Measurements from ENCODE around the gene SDK2. TPM values are rescaled to one million over a fixed set of nuclear protein-coding genes. Genes with fewer than 3 reads are reported as not detected.
"Not testable (repeated sequence)": the region's sequence is repeated elsewhere in the genome, so short reads cannot be mapped to it uniquely, and the experiment has no call there.

The SDK2 gene
- total RNA-seq, 1 donor from 2014 or later: 12.3 TPM

DNA sequence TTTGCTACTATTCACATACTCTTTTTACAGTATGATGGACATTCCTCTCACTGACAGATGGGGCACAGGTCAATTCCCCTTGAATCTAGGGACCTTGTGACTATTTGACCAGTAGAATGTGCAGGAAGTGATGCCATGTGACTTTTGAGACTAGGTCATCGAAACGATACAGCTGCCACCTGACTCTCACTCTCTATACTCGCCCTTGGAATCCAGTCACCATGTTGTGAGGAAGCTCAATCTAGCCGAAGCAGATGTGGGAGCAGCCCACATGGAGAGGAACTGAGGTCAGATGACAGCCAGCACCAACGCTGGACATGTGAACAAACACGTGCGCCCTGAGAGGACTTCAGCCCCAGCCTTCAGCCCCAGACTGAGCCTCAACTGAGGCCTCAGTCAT, 184.3 kb downstream of the SDK2 start:
- Mint-ChIP-seq H3K27me3 (ENCODE audit: unreplicated experiment) (peaks cover 3% of the 10 kb centered on the region), H3K4me1 (ENCODE audit: low read depth, unreplicated experiment) (peaks cover 6% of the 10 kb centered on the region), H3K9me3 (ENCODE audit: unreplicated experiment) (peaks cover 3% of the 10 kb centered on the region)

DNA sequence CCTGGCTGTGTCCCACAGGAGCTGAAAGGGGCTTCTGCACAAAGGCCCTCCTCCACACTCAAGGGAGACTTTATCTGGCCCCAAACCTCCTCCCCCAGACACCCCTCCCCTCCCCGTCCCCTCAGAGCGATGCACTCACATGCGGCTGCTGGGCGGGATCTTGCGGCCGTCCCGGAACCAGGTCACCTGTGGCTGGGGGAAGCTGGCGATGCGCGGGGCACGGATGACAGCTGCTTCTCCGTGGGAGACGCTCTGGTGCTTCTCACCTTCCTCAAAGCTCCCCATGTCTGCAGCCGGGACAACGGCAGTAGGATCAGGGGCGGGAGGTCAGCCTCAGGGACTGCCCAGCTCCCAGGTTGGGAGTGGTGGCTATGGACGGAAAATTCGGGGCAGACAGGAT, 188.5 kb downstream of the SDK2 start:
- Mint-ChIP-seq H3K27ac (ENCODE audit: unreplicated experiment) (no peak overlapping the region), H3K9me3 (ENCODE audit: unreplicated experiment) (peaks cover 6% of the 10 kb centered on the region), H3K27me3 (ENCODE audit: unreplicated experiment) (peaks cover 6% of the 10 kb centered on the region), H3K4me1 (ENCODE audit: low read depth, unreplicated experiment) (peaks cover 5% of the 10 kb centered on the region), H3K4me3 (ENCODE audit: unreplicated experiment) (no peak overlapping the region), H3K36me3 (ENCODE audit: unreplicated experiment) (peaks cover 11% of the 10 kb centered on the region)
- no peak for DNase-seq
- TF ChIP-seq, protein P1, sequence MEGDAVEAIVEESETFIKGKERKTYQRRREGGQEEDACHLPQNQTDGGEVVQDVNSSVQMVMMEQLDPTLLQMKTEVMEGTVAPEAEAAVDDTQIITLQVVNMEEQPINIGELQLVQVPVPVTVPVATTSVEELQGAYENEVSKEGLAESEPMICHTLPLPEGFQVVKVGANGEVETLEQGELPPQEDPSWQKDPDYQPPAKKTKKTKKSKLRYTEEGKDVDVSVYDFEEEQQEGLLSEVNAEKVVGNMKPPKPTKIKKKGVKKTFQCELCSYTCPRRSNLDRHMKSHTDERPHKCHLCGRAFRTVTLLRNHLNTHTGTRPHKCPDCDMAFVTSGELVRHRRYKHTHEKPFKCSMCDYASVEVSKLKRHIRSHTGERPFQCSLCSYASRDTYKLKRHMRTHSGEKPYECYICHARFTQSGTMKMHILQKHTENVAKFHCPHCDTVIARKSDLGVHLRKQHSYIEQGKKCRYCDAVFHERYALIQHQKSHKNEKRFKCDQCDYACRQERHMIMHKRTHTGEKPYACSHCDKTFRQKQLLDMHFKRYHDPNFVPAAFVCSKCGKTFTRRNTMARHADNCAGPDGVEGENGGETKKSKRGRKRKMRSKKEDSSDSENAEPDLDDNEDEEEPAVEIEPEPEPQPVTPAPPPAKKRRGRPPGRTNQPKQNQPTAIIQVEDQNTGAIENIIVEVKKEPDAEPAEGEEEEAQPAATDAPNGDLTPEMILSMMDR (IDR thresholded peaks at IDR 0.05; ENCODE audit: partially characterized antibody, unreplicated experiment): no peak

More for the DNA sequence above, 184.3 kb downstream of the SDK2 start:
- H3K4me3 Mint-ChIP-seq (ENCODE audit: unreplicated experiment): no peak overlapping the region
- H3K36me3 Mint-ChIP-seq (ENCODE audit: unreplicated experiment): no peaks in the 10 kb centered on the region
- TF ChIP-seq, protein P1 (IDR thresholded peaks at IDR 0.05; ENCODE audit: partially characterized antibody, unreplicated experiment): no peak
- no peak for DNase-seq
- no peak overlapping the region for H3K27ac Mint-ChIP-seq (ENCODE audit: unreplicated experiment)

DNA sequence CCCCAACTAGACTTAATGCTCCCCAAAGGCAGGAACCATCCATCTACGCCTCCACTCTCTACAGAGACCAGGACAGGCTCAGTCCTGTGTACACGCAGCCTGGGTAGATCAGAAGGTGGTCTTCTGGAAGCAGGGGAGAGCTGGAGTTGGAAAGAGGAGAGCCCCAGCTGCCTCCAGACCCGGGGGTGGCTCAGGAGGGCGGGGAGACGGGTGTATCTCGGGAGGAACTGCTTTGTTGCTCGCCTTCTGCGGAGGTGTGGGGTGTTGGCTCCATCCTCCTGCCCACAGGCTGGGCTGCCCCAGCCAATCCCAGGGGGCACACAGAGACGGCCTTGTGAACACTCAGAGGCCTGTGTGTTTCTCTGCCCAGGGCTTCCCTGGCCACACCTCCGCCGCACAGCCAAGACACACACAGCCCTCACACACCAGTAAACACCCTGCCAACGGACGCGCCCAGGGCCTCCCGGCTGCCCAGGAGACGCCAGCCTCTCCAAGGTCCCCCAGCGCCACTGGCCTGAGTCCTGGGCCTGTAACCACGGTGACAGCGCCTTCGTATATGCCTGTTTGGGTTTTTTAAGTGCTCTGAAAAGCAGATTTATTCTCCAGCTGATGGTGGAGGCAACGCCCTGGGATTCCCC, 189.1 kb downstream of the SDK2 start:
- Mint-ChIP-seq H3K27me3 (ENCODE audit: unreplicated experiment) (peaks cover 6% of the 10 kb centered on the region), H3K36me3 (ENCODE audit: unreplicated experiment) (peaks cover 11% of the 10 kb centered on the region)
- DNase-seq: peak; percentile 42

GRCh38 chr17:73453494-73453893, 190.8 kb downstream of the SDK2 start:
- not testable (repeated sequence) for H3K27me3 Mint-ChIP-seq (ENCODE audit: unreplicated experiment); DNase-seq; H3K4me3 Mint-ChIP-seq (ENCODE audit: unreplicated experiment); H3K9me3 Mint-ChIP-seq (ENCODE audit: unreplicated experiment); H3K4me1 Mint-ChIP-seq (ENCODE audit: low read depth, unreplicated experiment); H3K27ac Mint-ChIP-seq (ENCODE audit: unreplicated experiment)
- H3K36me3 Mint-ChIP-seq (ENCODE audit: unreplicated experiment): peaks cover 11% of the 10 kb centered on the region

More for the DNA sequence above, 189.1 kb downstream of the SDK2 start:
- peaks cover 5% of the 10 kb centered on the region for H3K4me1 Mint-ChIP-seq (ENCODE audit: low read depth, unreplicated experiment)
- H3K27ac Mint-ChIP-seq (ENCODE audit: unreplicated experiment): no peak overlapping the region
- H3K9me3 Mint-ChIP-seq (ENCODE audit: unreplicated experiment): peaks cover 6% of the 10 kb centered on the region
- H3K4me3 Mint-ChIP-seq (ENCODE audit: unreplicated experiment): no peak overlapping the region
- TF ChIP-seq, protein P1 (IDR thresholded peaks at IDR 0.05; ENCODE audit: partially characterized antibody, unreplicated experiment): no peak

- TF ChIP-seq, protein P1 (IDR thresholded peaks at IDR 0.05; ENCODE audit: partially characterized antibody, unreplicated experiment): no peak
- no peak for DNase-seq
- H3K27me3 Mint-ChIP-seq (ENCODE audit: unreplicated experiment): peaks cover 6% of the 10 kb centered on the region
- H3K27ac Mint-ChIP-seq (ENCODE audit: unreplicated experiment): no peak overlapping the region
- peaks cover 3% of the 10 kb centered on the region for H3K9me3 Mint-ChIP-seq (ENCODE audit: unreplicated experiment)
- peaks cover 5% of the 10 kb centered on the region for H3K4me1 Mint-ChIP-seq (ENCODE audit: low read depth, unreplicated experiment)
- no peak overlapping the region for H3K4me3 Mint-ChIP-seq (ENCODE audit: unreplicated experiment)
- peaks cover 11% of the 10 kb centered on the region for H3K36me3 Mint-ChIP-seq (ENCODE audit: unreplicated experiment)
Observed at GRCh38 chr17:73453090-73453489, 191.2 kb downstream of the SDK2 start.

Measured in glutamatergic neuron (in vitro differentiated cells).